Spleen (tissue), 7 donors: ENCODE measurements around the gene CHID1.

Experiments used
- POLR2A ChIP-seq, 3 donors: fragments of 450-650 bp; IDR thresholded peaks; one replicate each; pipeline ENCODE4 v1.5.1; 2017; ENCODE audit warnings: antibody characterized with exemption in 3 of 3, mild to moderate bottlenecking in 1 of 3
- POLR2AphosphoS5 ChIP-seq, 3 donors: sonication (generic); formaldehyde crosslinking; IDR thresholded peaks; one replicate each; pipeline ENCODE4 v1.5.1; 2017; ENCODE audit warnings: antibody characterized with exemption in 3 of 3
- TF ChIP-seq, protein P1 (sequence below), 11 experiments: fragments of 200-600 bp in 7 of 11; fragments of 450-650 bp in 4 of 11; sonication (generic) in 4 of 11; IDR thresholded peaks in 8 of 11; conservative IDR thresholded peaks in 3 of 11; 1 replicate in 7 of 11; 2 replicates in 4 of 11; pipeline versions ENCODE4 v1.4.0 to v1.8.0; 2016 to 2021; ENCODE audit warnings: antibody characterized with exemption in 11 of 11, inconsistent platforms in 4 of 11, mild to moderate bottlenecking in 1 of 11
- donor health status: DM: no; HTN: no; CAD: no; lungs with moderate emphysema.
- donor health status: DM: no; HTN: no; CAD: no.
- donor health status: DM: no; HTN: no; CAD: no.

DNA sequence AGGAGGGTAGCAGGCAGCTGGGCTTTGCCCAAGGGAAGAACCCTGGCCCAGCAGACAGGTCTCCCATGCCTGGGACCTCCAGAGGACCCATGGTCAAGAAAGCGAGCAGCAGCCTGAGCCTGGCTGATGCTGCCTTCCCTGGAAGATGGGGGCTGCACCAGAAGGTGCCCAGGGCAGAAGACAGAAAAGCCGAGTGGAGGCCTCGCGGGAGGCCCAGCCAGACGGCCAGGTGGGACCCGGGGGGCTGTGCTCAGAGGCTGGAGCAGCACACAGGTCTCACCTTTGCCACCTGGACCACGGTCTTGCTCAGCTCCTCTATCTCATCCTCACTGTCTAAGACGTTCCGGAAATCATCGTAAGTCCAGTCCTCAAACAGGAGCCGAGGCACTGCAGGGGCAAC lies 10.9 kb downstream of the CHID1 start:
- TF ChIP-seq, protein P1, sequence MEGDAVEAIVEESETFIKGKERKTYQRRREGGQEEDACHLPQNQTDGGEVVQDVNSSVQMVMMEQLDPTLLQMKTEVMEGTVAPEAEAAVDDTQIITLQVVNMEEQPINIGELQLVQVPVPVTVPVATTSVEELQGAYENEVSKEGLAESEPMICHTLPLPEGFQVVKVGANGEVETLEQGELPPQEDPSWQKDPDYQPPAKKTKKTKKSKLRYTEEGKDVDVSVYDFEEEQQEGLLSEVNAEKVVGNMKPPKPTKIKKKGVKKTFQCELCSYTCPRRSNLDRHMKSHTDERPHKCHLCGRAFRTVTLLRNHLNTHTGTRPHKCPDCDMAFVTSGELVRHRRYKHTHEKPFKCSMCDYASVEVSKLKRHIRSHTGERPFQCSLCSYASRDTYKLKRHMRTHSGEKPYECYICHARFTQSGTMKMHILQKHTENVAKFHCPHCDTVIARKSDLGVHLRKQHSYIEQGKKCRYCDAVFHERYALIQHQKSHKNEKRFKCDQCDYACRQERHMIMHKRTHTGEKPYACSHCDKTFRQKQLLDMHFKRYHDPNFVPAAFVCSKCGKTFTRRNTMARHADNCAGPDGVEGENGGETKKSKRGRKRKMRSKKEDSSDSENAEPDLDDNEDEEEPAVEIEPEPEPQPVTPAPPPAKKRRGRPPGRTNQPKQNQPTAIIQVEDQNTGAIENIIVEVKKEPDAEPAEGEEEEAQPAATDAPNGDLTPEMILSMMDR (IDR thresholded peaks at IDR 0.05 in 8 of 11, conservative IDR thresholded peaks at IDR 0.05 in 3 of 11), result no peak
- TF ChIP-seq POLR2A (IDR thresholded peaks at IDR 0.05) (no peak), POLR2AphosphoS5 (IDR thresholded peaks at IDR 0.05) (no peak)
